ENCODE results near the gene C16orf78.

DNA sequence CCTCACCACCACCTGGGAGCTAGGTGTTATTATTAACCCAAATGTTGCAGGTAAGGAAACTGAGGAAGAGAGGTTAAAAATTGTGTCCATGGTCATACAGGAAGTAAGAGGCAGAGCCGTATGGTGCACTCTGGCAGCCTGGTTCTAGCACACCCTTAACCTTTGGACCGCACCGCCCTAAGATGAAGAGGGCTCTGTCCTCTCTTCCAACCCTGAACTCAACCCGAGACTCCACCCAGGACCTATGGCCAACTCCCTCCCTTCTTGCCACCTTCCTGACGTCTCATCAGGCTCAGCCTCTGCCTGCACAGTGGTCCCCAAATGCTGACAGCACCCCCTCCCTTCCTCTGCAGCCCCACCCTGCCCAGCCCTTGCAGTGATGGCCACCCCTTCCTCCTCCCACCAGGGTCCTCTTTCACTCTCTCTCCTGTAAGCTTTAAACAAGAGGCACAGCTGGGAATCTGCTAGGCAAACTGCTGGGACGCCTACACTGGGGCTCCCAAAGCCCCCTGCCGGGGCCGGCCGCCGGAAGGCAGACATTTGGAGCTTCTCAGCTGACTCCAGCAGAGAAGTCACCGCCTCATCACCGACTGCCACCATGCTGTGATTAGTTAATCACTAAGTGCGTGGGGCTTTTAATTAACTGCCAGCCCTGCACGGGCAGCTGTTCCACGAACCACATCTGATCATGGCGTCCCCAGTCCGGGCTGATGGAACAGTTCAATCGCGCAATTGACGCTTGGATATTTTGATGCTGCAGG, 16.7 kb upstream of the C16orf78 start:
- TF ChIP-seq, protein P1, sequence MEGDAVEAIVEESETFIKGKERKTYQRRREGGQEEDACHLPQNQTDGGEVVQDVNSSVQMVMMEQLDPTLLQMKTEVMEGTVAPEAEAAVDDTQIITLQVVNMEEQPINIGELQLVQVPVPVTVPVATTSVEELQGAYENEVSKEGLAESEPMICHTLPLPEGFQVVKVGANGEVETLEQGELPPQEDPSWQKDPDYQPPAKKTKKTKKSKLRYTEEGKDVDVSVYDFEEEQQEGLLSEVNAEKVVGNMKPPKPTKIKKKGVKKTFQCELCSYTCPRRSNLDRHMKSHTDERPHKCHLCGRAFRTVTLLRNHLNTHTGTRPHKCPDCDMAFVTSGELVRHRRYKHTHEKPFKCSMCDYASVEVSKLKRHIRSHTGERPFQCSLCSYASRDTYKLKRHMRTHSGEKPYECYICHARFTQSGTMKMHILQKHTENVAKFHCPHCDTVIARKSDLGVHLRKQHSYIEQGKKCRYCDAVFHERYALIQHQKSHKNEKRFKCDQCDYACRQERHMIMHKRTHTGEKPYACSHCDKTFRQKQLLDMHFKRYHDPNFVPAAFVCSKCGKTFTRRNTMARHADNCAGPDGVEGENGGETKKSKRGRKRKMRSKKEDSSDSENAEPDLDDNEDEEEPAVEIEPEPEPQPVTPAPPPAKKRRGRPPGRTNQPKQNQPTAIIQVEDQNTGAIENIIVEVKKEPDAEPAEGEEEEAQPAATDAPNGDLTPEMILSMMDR (IDR thresholded peaks at IDR 0.05), result no peak
- TF ChIP-seq POLR2A (IDR thresholded peaks at IDR 0.05), result no peak
